Astrocyte of the cerebellum (primary cell): ENCODE measurements around the gene MAML2.

Experiments
- DNase-seq: peaks from one replicate; pipeline ENCODE4 v3.0.0-alpha.2; 2011; ENCODE audit warnings: low read depth
- H3K4me3 ChIP-seq: 2 replicates; pipeline ENCODE4 v1.5.1; 2011; ENCODE audit warnings: mild to moderate bottlenecking, low read depth, low read length, moderate library complexity
- CTCF ChIP-seq: IDR thresholded peaks from 2 replicates; pipeline ENCODE4 v1.5.1; 2012; ENCODE audit warnings: low read length, low read depth, moderate library complexity, mild to moderate bottlenecking; ENCODE audit errors: missing control alignments
- in situ Hi-C: cut with HindIII; loops from 2 replicates; pipeline ENCODE4 v1.10.0; 2017; ENCODE audit warnings: low sequenced_read_pairs

MAML2 gene

GRCh38 chr11:96215110-96215782 is 127.7 kb downstream of the MAML2 start:
- DNase-seq, result no peak
- H3K4me3 ChIP-seq, result no peak overlapping the region
- TF ChIP-seq CTCF, result no peak
- in situ Hi-C loops, result no loop called here

- in situ Hi-C loops, result no loop called here
- TF ChIP-seq CTCF, result no peak
- no peak overlapping the region for H3K4me3 ChIP-seq
- DNase-seq, result no peak
Measured at GRCh38 chr11:96214777-96215109, 128.3 kb downstream of the MAML2 start.

GRCh38 chr11:96213500-96213899 is 129.5 kb downstream of the MAML2 start:
- no peak overlapping the region for H3K4me3 ChIP-seq
- in situ Hi-C loops, result no loop called here
- no peak for TF ChIP-seq CTCF
- DNase-seq, result peak; percentile 63

GRCh38 chr11:96211436-96211835 is 131.6 kb downstream of the MAML2 start:
- TF ChIP-seq CTCF, result no peak
- no peak overlapping the region for H3K4me3 ChIP-seq
- in situ Hi-C loops, result no loop called here
- DNase-seq, result no peak

- H3K4me3 ChIP-seq, result no peak overlapping the region
- no peak for DNase-seq
- in situ Hi-C loops, result no loop called here
- no peak for TF ChIP-seq CTCF
Measured at GRCh38 chr11:96207459-96208449, 135.2 kb downstream of the MAML2 start.

GRCh38 chr11:96206955-96207354 is 136.0 kb downstream of the MAML2 start:
- DNase-seq, result no peak
- in situ Hi-C loops, result no loop called here
- no peak overlapping the region for H3K4me3 ChIP-seq
- no peak for TF ChIP-seq CTCF
